Stimulated activated CD4-positive, alpha-beta T cell treated with anti-CD3 and anti-CD28 coated beads, Interleukin-2, amount 100 ng/mL, for 48 hours (primary cell): ENCODE results near the gene FCHSD2.
"Not testable (repeated sequence)": the region's sequence is repeated elsewhere in the genome, so short reads cannot be mapped to it uniquely, and the experiment has no call there.

Experiments used
- DNase-seq, 2 donors: peaks; one replicate each; pipeline ENCODE4 v3.0.0-alpha.2; 2020

The FCHSD2 gene

GRCh38 chr11:72918851-72919250 lies 223.3 kb downstream of the FCHSD2 start:
- DNase-seq, result no peak

DNA sequence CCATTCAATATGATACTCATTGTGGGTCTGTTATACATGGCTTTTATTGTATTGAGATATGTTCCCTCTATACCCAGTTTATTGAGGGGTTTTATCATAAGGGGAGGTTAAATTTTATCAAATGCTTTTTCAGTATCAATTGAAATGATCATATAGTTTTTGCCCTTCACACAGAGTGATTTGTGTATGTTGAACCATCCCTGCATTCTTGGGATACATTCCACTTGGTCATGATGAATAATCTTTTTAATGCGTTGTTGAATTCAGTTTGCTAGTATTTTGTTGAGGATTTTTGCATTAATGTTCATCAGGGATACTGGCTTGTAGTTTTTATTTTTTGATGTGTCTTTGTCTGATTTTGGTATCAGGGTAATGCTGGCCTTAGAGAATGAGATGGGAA lies 229.9 kb downstream of the FCHSD2 start:
- no peak for DNase-seq

GRCh38 chr11:72909558-72910388 lies 232.3 kb downstream of the FCHSD2 start:
- DNase-seq, result not testable (repeated sequence)

GRCh38 chr11:72908032-72908676 lies 234.0 kb downstream of the FCHSD2 start:
- no peak for DNase-seq

DNA sequence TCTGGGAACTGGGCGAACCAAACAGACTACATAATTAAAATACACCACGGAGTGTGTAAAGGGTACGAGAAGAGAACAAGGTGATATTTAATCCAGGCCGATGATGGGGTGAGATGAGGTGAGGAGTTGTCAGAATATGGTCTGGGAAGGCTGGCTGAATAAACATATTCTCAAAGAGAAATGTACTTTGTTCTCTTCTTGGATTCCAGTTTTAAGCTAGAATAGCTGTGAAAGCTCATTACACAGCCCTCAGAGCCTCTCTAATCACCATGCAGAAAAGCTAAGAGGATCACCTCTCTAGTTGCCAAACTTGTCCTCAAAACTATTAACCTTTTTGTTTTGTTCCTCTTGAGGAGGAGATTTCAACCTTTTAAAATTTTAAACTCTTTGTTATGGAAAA lies 238.1 kb downstream of the FCHSD2 start:
- DNase-seq, result no peak

- no peak for DNase-seq
Measured at GRCh38 chr11:72901374-72901773, 240.7 kb downstream of the FCHSD2 start.

GRCh38 chr11:72900013-72900412 lies 242.1 kb downstream of the FCHSD2 start:
- no peak for DNase-seq

- DNase-seq, result no peak
Measured at GRCh38 chr11:72899238-72899637, 242.9 kb downstream of the FCHSD2 start.

DNA sequence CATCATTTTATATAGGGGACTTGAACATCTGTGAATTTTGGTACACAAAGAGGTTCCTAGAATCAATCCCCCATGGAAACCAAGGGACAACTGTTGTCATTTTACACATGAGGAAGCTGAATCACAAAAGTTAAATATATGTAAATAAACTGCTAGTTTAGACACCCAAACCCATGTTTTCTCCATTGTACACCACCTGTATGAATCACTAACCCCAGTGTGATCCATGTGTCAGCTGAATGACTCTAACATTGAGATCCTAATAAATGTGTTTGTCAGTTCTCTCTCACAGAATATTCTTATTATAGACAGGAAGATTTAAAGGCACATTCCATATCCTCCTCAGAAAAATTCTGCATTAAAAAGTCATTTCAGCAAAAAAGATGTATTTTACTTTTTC lies 244.6 kb downstream of the FCHSD2 start:
- no peak for DNase-seq

- no peak for DNase-seq
Measured at GRCh38 chr11:72896431-72896830, 245.7 kb downstream of the FCHSD2 start.

GRCh38 chr11:72890881-72891280 lies 251.2 kb downstream of the FCHSD2 start:
- DNase-seq, result no peak

GRCh38 chr11:72886619-72887018 lies 255.5 kb downstream of the FCHSD2 start:
- DNase-seq, result no peak

- DNase-seq, result no peak
Measured at GRCh38 chr11:72885749-72886609, 256.1 kb downstream of the FCHSD2 start.

DNA sequence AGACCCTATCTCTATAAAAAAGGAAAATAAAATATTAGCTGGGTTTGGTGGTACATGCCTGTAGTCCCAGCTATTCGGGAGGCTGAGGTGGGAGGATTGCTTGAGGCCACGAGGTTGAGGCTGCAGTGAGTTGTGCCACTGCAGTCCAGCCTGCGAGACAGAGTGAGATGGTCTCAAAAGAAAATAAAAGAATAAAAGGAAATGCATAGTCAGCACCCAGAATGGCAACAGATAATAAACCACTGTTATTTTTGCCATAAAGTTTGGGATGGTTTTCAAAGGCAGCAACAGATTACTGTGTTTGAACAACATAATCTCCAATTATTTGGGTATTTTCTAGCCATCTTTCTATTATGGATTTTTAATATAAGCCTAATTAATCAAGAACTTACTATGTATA lies 266.0 kb downstream of the FCHSD2 start:
- no peak for DNase-seq

DNA sequence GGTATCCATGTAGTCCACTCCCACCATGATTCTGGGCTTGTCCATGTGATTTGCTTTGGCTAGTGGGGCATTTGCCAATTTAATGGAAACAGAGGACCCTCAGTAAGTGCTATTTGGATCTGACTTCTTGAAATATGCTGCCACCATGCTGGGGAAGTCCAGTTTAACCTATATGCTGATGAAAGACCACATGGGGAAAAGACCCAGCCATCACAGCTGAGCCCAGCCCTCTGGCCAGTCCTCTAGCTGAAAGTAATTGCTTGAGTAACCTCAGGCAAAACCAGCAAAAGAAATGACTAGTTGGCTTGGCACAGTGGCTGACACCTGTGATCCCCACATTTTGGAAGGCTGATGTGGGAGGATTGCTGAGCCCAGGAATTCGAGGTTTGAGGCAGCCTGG lies 266.4 kb downstream of the FCHSD2 start:
- no peak for DNase-seq

GRCh38 chr11:72872012-72872411 lies 270.1 kb downstream of the FCHSD2 start:
- no peak for DNase-seq

DNA sequence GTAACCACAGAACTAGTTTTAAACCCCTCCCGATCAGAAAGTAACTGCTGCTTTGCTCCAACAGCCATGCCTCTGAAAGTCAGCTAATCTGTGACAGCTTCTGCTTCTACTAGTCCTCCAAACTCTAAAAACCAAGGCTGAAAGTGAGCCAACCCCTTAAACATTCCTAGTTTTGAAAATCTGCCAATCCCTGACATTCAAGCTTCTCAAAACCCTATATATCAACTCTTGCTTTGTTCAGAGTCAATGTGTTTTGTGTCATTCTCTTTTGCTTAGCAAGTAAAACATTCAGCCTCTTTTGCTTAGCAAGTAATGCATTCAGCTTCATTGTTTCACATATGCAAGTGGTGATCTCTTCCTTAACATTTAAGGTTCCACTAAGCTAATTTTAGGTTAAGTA lies 271.0 kb downstream of the FCHSD2 start:
- no peak for DNase-seq

DNA sequence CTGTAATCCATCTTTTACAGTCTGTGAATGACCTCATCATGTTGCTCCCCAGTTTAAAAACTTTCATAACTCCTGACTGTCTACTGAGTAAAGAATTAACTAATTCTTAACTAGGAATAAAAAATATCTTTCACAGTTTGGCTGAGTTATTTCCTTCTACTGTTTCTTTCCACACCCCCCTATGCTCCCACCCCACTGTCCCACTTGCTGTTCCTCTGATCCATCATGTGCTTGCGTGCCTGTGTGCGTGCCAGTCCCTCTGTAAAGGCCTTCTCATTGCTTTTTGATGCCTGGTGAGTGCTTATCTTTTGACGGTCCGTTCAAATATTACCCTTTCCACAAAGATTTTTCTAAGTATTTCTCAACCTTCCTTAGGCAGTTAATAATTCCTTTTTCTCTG lies 272.3 kb downstream of the FCHSD2 start:
- DNase-seq, result no peak

GRCh38 chr11:72867970-72868369 lies 274.1 kb downstream of the FCHSD2 start:
- no peak for DNase-seq

- DNase-seq, result no peak
Measured at GRCh38 chr11:72864702-72865655, 277.1 kb downstream of the FCHSD2 start.

DNA sequence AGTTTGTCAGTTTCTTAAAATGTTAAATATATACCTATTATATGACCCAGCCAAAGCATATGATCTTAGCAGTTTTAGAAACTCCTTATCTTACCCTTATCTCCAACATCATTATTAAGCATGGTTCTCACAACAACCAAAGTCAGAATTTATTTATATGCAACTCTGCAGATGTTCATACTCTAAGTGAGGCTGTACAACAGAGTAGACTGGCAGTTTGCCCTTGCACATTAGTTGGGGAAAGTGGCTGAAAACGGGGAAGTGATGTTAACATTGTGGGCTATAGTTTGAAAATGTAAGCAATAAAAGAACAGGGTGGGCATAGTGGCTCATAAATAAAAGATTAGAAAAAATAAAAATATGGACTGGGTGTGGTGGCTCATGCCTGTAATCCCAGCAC lies 278.2 kb downstream of the FCHSD2 start:
- DNase-seq, result no peak

DNA sequence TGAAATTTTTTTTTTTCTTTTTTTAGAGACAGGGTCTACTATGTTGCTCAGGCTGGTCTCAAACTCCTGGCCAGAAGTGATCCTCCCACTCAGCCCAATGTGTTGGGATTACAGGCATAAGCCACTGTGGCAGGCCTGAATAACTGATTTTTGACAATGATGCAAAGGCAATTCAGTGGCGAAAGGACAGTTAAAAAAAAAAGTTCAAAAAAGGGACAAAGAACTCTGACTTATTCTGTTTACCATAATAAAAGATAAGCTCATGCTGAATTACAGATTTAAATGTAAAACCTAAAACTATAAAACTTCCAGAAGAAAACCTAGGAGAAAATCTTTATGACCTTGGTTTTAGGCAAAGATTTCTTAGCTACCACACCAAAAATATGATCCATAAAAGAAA lies 279.0 kb downstream of the FCHSD2 start:
- no peak for DNase-seq
